ENCODE measurements around the gene CABCOCO1. TPM values are rescaled to one million over a fixed set of nuclear protein-coding genes. Genes with fewer than 3 reads are reported as not detected.

The CABCOCO1 gene
- polyA plus RNA-seq, 1 of the 3 experiments (the other 2 are of a cell fraction): 0.71 TPM

DNA sequence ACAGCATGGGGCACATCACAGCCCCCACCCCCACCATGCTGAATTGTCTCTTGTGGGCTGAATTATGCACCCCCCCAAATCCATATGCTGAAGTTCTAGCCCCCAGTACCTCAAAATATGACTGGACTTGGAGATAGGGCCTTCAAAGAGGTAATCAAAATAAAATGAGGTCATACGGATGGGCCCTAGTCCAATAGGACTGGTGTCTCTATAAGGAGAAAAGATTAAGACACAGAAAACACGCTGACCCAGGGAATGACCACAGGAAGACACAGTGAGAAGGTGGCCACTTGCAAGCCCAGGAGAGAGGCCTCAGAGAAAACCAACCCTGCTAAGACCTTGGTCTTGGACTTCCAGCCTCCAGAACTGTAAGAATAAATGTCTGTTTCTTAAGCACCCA, 132.4 kb downstream of the CABCOCO1 start:
- Histone ChIP-seq H3K4me3 (ENCODE audit: low read depth in 2 of 2, low read length in 1 of 2) (no peak overlapping the region), H3K36me3 (replicated peaks in 1 of 2; ENCODE audit: control insufficient read depth in 1 of 2, insufficient read depth in 2 of 2, low read length in 1 of 2) (no peaks in the 10 kb centered on the region), H3K4me2 (no peak overlapping the region), H3K9me3 (no peaks in the 10 kb centered on the region), H3K4me1 (ENCODE audit: control insufficient read depth in 1 of 2, insufficient read depth in 2 of 2, low read depth in 1 of 2, low read length in 1 of 2) (peaks cover 7 to 12% of the 10 kb centered on the region in 2 experiments; a peak in 3 of 4 replicates), H3K9ac (no peak overlapping the region), H3K9me2 (no peaks in the 10 kb centered on the region), H2AFZ (ENCODE audit: low read depth) (no peak overlapping the region), H3F3A (replicated peaks; ENCODE audit: insufficient read depth) (peaks cover 13% of the 10 kb centered on the region), H3K27me3 (ENCODE audit: insufficient read depth) (no peaks in the 10 kb centered on the region), H4K20me1 (ENCODE audit: insufficient read depth) (no peaks in the 10 kb centered on the region), H3K27ac (ENCODE audit: low read depth in 2 of 2, low read length in 1 of 2) (no peak overlapping the region), H3K79me2 (ENCODE audit: insufficient read depth) (no peaks in the 10 kb centered on the region)
- ChIA-PET POLR2A (no interaction called here), CTCF (interaction anchor here (1.2 kb wide), 1 partner anchor 11 kb away, joined by 3 read pairs; no protein-coding TSS in a partner anchor)
- TF ChIP-seq, protein P1, sequence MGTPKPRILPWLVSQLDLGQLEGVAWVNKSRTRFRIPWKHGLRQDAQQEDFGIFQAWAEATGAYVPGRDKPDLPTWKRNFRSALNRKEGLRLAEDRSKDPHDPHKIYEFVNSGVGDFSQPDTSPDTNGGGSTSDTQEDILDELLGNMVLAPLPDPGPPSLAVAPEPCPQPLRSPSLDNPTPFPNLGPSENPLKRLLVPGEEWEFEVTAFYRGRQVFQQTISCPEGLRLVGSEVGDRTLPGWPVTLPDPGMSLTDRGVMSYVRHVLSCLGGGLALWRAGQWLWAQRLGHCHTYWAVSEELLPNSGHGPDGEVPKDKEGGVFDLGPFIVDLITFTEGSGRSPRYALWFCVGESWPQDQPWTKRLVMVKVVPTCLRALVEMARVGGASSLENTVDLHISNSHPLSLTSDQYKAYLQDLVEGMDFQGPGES (IDR thresholded peaks at IDR 0.05; ENCODE audit: low read depth, low read length): no peak
- no peak for TF ChIP-seq ELF1 (IDR thresholded peaks at IDR 0.05)
- TF ChIP-seq POLR2AphosphoS5 (IDR thresholded peaks at IDR 0.05; ENCODE audit: low read depth, low read length): no peak
- TF ChIP-seq YY1 (IDR thresholded peaks at IDR 0.05; ENCODE audit: low read depth): no peak
- TF ChIP-seq RAD21 (IDR thresholded peaks at IDR 0.05; ENCODE audit: low read length): no peak
- TF ChIP-seq TCF12 (IDR thresholded peaks at IDR 0.05): no peak
- TF ChIP-seq TAF1 (IDR thresholded peaks at IDR 0.05; ENCODE audit: borderline replicate concordance, low read depth, low read length): no peak
- TF ChIP-seq EZH2phosphoT487 (IDR thresholded peaks at IDR 0.05; ENCODE audit: borderline replicate concordance, low read depth): no peak
- TF ChIP-seq NFIC (IDR thresholded peaks at IDR 0.05; ENCODE audit: borderline replicate concordance): no peak
- TF ChIP-seq JUND (IDR thresholded peaks at IDR 0.05): no peak
- TF ChIP-seq, protein P2, sequence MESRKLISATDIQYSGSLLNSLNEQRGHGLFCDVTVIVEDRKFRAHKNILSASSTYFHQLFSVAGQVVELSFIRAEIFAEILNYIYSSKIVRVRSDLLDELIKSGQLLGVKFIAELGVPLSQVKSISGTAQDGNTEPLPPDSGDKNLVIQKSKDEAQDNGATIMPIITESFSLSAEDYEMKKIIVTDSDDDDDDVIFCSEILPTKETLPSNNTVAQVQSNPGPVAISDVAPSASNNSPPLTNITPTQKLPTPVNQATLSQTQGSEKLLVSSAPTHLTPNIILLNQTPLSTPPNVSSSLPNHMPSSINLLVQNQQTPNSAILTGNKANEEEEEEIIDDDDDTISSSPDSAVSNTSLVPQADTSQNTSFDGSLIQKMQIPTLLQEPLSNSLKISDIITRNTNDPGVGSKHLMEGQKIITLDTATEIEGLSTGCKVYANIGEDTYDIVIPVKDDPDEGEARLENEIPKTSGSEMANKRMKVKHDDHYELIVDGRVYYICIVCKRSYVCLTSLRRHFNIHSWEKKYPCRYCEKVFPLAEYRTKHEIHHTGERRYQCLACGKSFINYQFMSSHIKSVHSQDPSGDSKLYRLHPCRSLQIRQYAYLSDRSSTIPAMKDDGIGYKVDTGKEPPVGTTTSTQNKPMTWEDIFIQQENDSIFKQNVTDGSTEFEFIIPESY (IDR thresholded peaks at IDR 0.05; ENCODE audit: borderline replicate concordance, low read depth): no peak
- TF ChIP-seq MEF2A (IDR thresholded peaks at IDR 0.05; ENCODE audit: borderline replicate concordance, low read depth): no peak
- TF ChIP-seq, protein P3, sequence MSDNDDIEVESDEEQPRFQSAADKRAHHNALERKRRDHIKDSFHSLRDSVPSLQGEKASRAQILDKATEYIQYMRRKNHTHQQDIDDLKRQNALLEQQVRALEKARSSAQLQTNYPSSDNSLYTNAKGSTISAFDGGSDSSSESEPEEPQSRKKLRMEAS (IDR thresholded peaks at IDR 0.05; ENCODE audit: low read depth): no peak
- TF ChIP-seq GATA2 (CRISPR knock-in tag; IDR thresholded peaks at IDR 0.05): no peak
- no peak for TF ChIP-seq RXRA (IDR thresholded peaks at IDR 0.05; ENCODE audit: borderline replicate concordance, low read depth)
- TF ChIP-seq, protein P4, sequence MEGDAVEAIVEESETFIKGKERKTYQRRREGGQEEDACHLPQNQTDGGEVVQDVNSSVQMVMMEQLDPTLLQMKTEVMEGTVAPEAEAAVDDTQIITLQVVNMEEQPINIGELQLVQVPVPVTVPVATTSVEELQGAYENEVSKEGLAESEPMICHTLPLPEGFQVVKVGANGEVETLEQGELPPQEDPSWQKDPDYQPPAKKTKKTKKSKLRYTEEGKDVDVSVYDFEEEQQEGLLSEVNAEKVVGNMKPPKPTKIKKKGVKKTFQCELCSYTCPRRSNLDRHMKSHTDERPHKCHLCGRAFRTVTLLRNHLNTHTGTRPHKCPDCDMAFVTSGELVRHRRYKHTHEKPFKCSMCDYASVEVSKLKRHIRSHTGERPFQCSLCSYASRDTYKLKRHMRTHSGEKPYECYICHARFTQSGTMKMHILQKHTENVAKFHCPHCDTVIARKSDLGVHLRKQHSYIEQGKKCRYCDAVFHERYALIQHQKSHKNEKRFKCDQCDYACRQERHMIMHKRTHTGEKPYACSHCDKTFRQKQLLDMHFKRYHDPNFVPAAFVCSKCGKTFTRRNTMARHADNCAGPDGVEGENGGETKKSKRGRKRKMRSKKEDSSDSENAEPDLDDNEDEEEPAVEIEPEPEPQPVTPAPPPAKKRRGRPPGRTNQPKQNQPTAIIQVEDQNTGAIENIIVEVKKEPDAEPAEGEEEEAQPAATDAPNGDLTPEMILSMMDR (IDR thresholded peaks at IDR 0.05): no peak
- TF ChIP-seq MXI1 (IDR thresholded peaks at IDR 0.05; ENCODE audit: low read depth, low read length): no peak
- DNase-seq: no peak
- WGBS (ENCODE audit: low lambda C conversion rate): 94% methylated on average over 2 of the region's 2 CpGs
